Measurements from ENCODE around the gene DIPK1C. TPM values are rescaled to one million over a fixed set of nuclear protein-coding genes. Genes with fewer than 3 reads are reported as not detected.

Gene DIPK1C
- total and polyA plus RNA-seq, 9 of the 15 experiments (the other 6 are each of a cell fraction or from before 2014, with no cell fraction given): 0.04 to 0.32 (median 0.15) TPM; not detected in 2

GRCh38 chr18:74495581-74496507 lies 38.7 kb upstream of the DIPK1C start, which contains the start of gene CNDP2 (continued):
- TF ChIP-seq CTCFL (IDR thresholded peaks at IDR 0.05; ENCODE audit: borderline replicate concordance, insufficient read depth, low read depth, low read length, poor library complexity, severe bottlenecking) (no peak), ZHX1 (conservative IDR thresholded peaks at IDR 0.05; ENCODE audit: low read length) (no peak), ZNF699 (CRISPR knock-in tag; IDR thresholded peaks at IDR 0.05; ENCODE audit: insufficient replicate concordance) (no peak), ZNF146 (CRISPR knock-in tag; IDR thresholded peaks at IDR 0.05; ENCODE audit: unreplicated experiment) (no peak), ARID1B (IDR thresholded peaks at IDR 0.05) (peak; percentile 12; the same call in 1 of the 2 replicates)
